CD4-positive, alpha-beta T cell treated with Interleukin-2 at 100 ng/mL for 4 hours (primary cell): ENCODE data around the gene AMT.

Experiments
- DNase-seq: peaks from one replicate; pipeline ENCODE4 v3.0.0-alpha.2; 2020; ENCODE audit warnings: low spot score

AMT gene

DNA sequence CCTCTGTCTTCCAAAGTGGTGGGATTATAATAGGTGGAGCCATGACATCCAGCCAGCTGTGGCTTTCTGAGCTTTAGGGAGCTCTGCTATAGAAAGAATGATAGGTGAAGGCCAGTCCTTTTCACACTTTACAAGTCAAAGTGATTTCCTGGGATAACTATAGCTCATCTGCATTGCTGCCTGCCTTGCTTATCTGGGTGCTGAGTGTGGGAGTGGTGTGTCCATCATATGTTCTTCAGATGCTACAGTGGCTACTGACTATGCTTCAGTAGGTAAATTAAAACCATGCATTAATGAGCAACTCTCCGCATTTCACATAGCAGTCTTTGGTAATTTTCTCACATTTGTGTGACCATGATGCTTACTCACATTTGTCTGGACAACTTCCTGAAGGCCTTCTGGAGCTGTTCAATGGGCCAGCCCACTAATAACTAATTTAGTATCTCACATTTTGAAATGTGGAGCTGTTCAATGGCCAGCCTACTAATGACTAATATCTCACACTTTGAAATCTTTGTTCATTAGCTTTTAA is 33.9 kb downstream of the AMT start:
- no peak for DNase-seq

- no peak for DNase-seq
These were observed 34.6 kb downstream of the AMT start for GRCh38 chr3:49387721-49388120.

DNA sequence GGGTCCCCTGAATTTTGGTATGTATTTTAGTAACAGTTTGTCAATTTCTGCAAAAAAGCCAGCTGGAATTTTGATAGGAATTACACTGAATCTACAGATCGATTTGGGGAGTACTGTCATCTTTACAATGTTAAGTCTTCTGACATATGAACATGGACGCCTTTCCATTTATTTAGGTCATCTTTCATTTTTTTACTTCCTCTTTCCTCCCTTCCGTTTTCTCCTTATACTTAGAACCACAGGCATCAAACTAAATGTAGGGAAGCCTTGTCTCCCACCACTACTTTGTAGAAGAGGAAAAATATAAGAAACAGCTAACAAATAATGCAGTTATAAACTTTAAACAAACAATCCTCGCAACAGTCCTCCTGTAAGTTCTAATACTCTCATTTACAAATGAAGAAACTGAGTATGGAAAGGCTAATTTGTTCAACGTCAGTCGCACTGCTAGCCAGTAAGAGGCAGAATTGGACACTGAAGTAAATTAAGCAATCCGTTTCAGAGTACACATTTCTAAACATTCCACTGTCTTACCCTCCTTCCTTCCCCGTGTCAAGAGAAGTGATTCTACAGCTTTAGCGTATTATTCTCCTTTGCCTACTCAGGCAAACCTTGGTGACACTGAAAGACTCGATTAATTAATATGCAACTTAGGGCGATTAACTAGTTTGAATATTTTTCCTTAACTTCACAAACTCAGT is 36.1 kb downstream of the AMT start:
- DNase-seq, result no peak

- no peak for DNase-seq
These were observed 36.7 kb downstream of the AMT start for GRCh38 chr3:49385617-49386016.

GRCh38 chr3:49383387-49383786 is 38.9 kb downstream of the AMT start:
- no peak for DNase-seq

DNA sequence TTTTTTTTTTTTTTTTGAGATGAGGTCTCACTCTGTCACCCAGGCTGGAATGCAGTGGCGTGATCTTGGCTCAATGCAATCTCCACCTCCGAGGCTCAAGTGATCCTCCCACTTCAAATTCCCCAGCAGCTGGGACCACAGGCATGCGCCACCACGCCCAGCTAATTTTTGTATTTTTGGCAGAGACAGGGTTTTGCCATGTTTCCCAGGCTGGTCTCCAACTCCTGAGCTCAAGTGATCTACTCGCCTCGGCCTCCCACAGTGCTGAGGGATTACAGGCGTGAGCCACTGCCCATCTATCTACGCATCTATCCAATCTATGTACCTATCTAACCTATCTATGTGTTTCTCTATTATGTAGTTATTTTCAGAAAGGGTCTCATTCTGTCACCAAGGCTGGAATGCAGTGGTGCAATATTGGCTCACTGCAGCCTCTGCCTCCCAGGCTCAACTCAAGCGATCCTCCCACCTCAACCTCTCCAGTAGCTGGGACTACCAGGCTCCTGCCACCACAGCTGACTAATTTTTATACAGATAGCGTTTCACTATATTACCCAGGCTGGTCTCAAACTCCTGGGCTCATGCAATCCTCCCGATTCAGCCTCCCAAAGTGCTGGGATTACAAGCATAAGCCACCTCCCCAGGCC is 43.9 kb downstream of the AMT start:
- DNase-seq, result no peak

GRCh38 chr3:49377483-49377882 is 44.8 kb downstream of the AMT start:
- DNase-seq, result peak; percentile 54

- no peak for DNase-seq
These were observed 50.3 kb downstream of the AMT start for GRCh38 chr3:49371946-49372345.

DNA sequence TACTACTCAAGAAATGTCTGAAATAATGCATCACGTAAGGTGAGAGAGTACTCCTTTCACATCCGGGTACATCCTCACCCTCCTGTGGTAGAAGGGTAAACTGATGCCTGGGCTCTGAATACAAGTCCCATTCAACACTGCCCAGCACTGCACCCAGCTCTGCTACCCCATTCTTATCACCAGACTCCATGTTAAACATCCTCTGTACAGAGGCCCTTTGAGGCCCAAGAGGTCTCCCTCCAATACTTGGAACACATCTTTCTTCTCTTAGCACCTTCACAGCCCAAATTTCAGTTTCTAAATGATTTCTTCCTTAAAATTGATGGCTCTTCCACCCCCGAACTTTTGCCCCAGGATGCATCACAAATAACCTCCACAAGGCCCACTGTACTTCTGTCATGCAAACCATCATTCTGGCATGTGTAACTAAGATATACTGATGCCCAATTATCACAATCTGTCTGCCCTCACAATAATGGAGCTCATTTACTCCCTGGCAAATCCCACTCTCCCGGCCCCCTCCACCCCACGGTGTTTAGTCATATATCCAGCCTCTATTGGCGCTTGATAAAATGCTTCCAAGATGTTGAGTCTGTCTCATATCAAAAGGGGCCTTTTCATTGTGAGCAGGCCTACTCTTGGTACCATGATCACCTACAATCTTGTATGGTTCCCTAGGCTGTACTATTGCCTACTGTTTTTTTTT is 51.5 kb downstream of the AMT start:
- no peak for DNase-seq
